GM12891 (cell line): Measurements from ENCODE around the gene BCLAF3.

Experiments
- DNase-seq: peaks from one replicate; pipeline ENCODE4 v3.0.0; 2011; ENCODE audit warnings: low spot score; ENCODE audit not compliant: insufficient read length
- FAIRE-seq: peaks from 2 replicates; lab custom pipeline; 2011; peaks lifted over from hg19 to GRCh38; lab: Jason Lieb, UNC
- PAX5 ChIP-seq: IDR thresholded peaks from 2 replicates; pipeline ENCODE4 v1.6.1; 2011; ENCODE audit warnings: low read length, moderate library complexity, mild to moderate bottlenecking; ENCODE audit not compliant: insufficient read depth, severe bottlenecking
- POLR2A ChIP-seq: IDR thresholded peaks from 2 replicates; pipeline ENCODE4 v1.6.1; 2011; ENCODE audit warnings: low read depth, low read length, control low read depth
- POLR2AphosphoS5 ChIP-seq: IDR thresholded peaks from 2 replicates; pipeline ENCODE4 v1.6.1; 2011; ENCODE audit warnings: low read depth, low read length, control low read depth
- POU2F2 ChIP-seq: IDR thresholded peaks from 2 replicates; pipeline ENCODE4 v1.6.1; 2011; ENCODE audit warnings: low read depth, mild to moderate bottlenecking, control low read depth, low read length, moderate library complexity
- SPI1 ChIP-seq: IDR thresholded peaks from 2 replicates; pipeline ENCODE4 v1.6.1; 2011; ENCODE audit warnings: low read depth, low read length, control low read depth
- TAF1 ChIP-seq: IDR thresholded peaks from 2 replicates; pipeline ENCODE4 v1.6.1; 2011; ENCODE audit warnings: low read depth, low read length, control low read depth

The BCLAF3 gene

DNA sequence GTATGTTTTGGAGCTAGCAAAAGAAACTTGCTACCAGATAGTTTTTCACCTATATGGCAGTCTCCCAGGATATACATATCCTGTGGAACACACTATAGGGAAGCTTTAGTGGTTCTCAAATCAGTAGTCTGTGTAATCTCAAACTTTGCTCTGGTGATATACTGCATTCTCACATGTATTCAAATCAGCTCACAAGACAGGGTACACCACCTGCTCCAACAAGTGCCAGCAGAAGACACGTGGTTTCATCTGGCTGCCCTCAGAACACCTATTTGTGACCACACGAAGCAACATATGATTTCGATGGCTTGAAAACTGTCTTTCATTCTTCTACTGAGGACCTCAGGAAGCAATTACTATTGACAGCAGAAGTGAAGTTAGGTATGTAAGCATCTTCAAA, 37.7 kb downstream of the BCLAF3 start:
- peak; percentile 79 for FAIRE-seq
- no peak for DNase-seq
- no peak for TF ChIP-seq POLR2AphosphoS5
- TF ChIP-seq PAX5: no peak
- TF ChIP-seq POLR2A: no peak
- TF ChIP-seq POU2F2: no peak
- TF ChIP-seq SPI1: no peak
- TF ChIP-seq TAF1: no peak

DNA sequence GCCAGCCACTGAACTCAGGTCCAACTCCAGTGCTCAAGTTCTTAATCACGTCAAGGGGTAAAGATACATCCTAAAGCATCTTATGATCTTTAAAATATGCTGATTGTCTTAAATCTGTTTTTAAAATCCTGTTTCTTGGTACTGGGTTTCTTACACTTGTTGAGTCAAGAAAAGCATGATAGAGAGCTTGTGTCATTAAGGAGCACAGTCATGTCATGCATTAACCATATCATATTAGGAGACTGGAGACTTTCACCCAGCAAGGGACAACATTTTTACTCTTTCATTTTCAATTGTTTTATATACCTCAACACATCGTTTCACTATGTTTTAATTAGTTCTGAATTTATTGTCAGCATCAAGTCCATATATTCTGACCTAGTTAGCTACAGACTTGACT, 41.5 kb downstream of the BCLAF3 start:
- TF ChIP-seq POLR2AphosphoS5: no peak
- no peak for TF ChIP-seq SPI1
- no peak for TF ChIP-seq POLR2A
- no peak for TF ChIP-seq POU2F2
- no peak for TF ChIP-seq PAX5
- TF ChIP-seq TAF1: no peak
- no peak for FAIRE-seq
- no peak for DNase-seq

DNA sequence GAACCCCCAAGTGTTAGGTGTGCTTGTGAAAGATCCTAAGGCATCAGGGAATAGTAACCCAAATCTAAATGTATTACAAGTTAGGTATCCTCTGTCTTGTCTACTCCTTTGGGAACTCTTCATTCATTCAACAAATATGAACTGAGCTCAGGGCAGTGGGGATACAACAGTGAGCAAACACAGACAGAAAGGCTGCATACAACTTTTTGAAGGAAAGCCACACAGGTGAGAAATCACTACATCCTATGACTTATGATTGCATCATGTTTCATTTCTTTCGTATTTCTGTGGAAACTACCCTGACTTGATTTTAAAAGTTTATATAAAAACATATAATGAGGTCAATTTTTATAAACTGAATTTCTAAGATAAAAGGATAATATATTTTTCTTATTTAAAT, 43.2 kb downstream of the BCLAF3 start:
- DNase-seq: no peak
- no peak for FAIRE-seq
- TF ChIP-seq TAF1 (no peak), POU2F2 (no peak), SPI1 (no peak), POLR2A (no peak), PAX5 (no peak), POLR2AphosphoS5 (no peak)
